Esophagus (tissue), 2 donors: ENCODE measurements around the gene ATP1B2. TPM values are rescaled to one million over a fixed set of nuclear protein-coding genes. Genes with fewer than 3 reads are reported as not detected.
"Not testable (repeated sequence)": the region's sequence is repeated elsewhere in the genome, so short reads cannot be mapped to it uniquely, and the experiment has no call there.

Experiments
- H3K27ac ChIP-seq, 2 donors: one replicate each; pipeline ENCODE4 v1.5.1; 2013; ENCODE audit warnings: low read depth in 2 of 2, mild to moderate bottlenecking in 2 of 2, inconsistent platforms in 1 of 2, low read length in 1 of 2, moderate library complexity in 1 of 2
- H3K27me3 ChIP-seq, 2 donors: one replicate each; pipeline ENCODE4 v1.6.1; 2013; ENCODE audit warnings: low read length in 2 of 2, control low read depth in 1 of 2, mild to moderate bottlenecking in 1 of 2; ENCODE audit not compliant: insufficient read depth in 2 of 2, control insufficient read depth in 1 of 2
- H3K36me3 ChIP-seq, 2 donors: one replicate each; pipeline ENCODE4 v1.6.1; 2013; ENCODE audit warnings: low read length in 1 of 2; ENCODE audit not compliant: control insufficient read depth in 2 of 2, insufficient read depth in 2 of 2
- H3K4me1 ChIP-seq, 2 donors: one replicate each; pipeline ENCODE4 v1.6.1; 2013; ENCODE audit warnings: low read length in 1 of 2; ENCODE audit not compliant: control insufficient read depth in 2 of 2, insufficient read depth in 2 of 2
- H3K4me3 ChIP-seq, 2 donors: one replicate each; pipeline ENCODE4 v1.5.1; 2013; ENCODE audit warnings: low read length in 2 of 2, mild to moderate bottlenecking in 2 of 2, low read depth in 1 of 2, moderate library complexity in 1 of 2
- H3K9me3 ChIP-seq, 2 donors: one replicate each; pipeline ENCODE4 v1.6.1; 2013; ENCODE audit warnings: mild to moderate bottlenecking in 2 of 2, low read depth in 1 of 2, low read length in 1 of 2, moderate library complexity in 1 of 2; ENCODE audit not compliant: control insufficient read depth in 2 of 2, insufficient read depth in 1 of 2
- WGBS, 2 donors: extraction: QIAGEN DNeasy Blood & Tissue Kit; methylation state at CpG; one replicate each; pipeline ENCODE4 v1.1.7; 2013; 5-methylcytosine and 5-hydroxymethylcytosine counted together
- polyA plus RNA-seq, 2 donors: library from polyadenylated mRNA; stranded (reverse); fragments of 200-250 nt; gene quantifications; one replicate each; pipeline ENCODE4 v1.2.3, GENCODE V29; 2013
- donor health status: healthy with polysubstance abuse.
- donor health status: Bipolar disorder and iron deficiency.

The ATP1B2 gene
- polyA plus RNA-seq, 2 donors: 0.24 to 0.51 TPM

DNA sequence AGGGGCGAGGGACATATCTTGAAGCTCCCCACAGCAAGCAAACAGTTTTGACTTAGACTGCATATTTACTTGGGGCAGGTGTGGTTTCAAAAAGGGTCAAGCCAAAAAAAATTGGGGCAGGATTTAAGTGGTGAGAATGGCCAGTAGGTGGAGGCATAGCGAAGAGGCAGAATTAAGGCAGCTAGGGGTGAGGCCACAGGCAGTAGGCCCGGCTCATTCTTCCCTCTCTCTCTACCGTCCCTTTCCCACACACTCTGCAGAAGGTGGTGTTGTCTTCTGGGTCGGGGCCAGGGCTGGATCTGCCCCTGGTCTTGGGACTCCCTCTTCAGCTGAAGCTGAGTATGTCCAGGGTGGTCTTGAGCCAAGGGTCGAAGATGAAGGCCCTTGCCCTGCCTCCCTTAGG lies 18.2 kb upstream of the ATP1B2 start:
- no peaks in the 10 kb centered on the region for H3K36me3 ChIP-seq
- no peaks in the 10 kb centered on the region for H3K9me3 ChIP-seq
- H3K4me3 ChIP-seq: no peak overlapping the region
- no peak overlapping the region for H3K27ac ChIP-seq
- whole genome bisulfite sequencing, 2 donors: 40 to 43% methylated on average over 6 of the region's 6 CpGs
- no peaks in the 10 kb centered on the region for H3K27me3 ChIP-seq
- H3K4me1 ChIP-seq: no peaks in the 10 kb centered on the region

DNA sequence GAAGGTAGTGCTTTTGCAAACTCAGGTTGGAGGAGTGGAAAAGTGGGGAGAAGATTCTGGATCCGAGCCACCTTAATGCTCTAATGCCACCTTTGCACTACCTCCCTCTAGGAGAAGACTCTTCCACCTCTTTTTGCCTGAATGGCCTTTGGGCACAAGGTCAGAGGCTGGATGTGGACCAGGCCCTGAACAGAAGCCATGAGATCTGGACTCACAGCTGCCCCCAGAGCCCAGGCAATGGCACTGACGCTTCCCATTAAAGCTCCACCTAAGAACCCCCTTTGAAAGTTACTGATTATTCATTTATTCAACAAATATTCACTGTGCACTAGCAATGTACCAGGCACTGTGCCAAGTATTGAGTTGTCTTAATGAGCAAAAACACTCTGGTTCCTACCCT lies 17.6 kb upstream of the ATP1B2 start:
- H3K27ac ChIP-seq: no peak overlapping the region
- H3K4me1 ChIP-seq: no peaks in the 10 kb centered on the region
- H3K27me3 ChIP-seq: no peaks in the 10 kb centered on the region
- H3K4me3 ChIP-seq: no peak overlapping the region
- no peaks in the 10 kb centered on the region for H3K36me3 ChIP-seq
- no peaks in the 10 kb centered on the region for H3K9me3 ChIP-seq
- 93 to 94% methylated on average over 2 of the region's 2 CpGs for WGBS, 2 donors

DNA sequence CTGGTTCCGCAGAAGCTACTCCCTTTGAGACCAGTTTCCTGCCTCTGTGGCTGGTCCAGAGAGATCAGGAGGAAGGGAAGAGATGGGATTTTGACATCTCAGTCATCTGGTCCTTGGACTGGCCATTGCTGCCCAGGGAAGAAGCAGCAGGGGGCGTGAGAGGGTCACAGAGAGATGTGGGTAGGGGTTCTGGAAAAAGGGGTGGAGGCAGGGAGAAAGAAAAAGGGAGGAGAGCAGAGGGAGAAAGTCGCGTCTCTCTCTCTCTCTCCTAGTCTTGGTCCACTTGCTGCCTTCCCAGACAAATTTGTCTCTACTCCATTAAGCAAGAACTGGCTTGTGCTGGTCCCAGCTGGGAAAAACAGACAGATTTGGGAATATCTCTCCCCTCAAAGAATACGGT lies 16.3 kb upstream of the ATP1B2 start:
- Histone ChIP-seq H3K27ac (no peak overlapping the region), H3K9me3 (no peaks in the 10 kb centered on the region), H3K4me1 (no peaks in the 10 kb centered on the region), H3K4me3 (no peak overlapping the region), H3K36me3 (no peaks in the 10 kb centered on the region), H3K27me3 (no peaks in the 10 kb centered on the region)
- 28 to 45% methylated on average over 5 of the region's 5 CpGs for WGBS, 2 donors

DNA sequence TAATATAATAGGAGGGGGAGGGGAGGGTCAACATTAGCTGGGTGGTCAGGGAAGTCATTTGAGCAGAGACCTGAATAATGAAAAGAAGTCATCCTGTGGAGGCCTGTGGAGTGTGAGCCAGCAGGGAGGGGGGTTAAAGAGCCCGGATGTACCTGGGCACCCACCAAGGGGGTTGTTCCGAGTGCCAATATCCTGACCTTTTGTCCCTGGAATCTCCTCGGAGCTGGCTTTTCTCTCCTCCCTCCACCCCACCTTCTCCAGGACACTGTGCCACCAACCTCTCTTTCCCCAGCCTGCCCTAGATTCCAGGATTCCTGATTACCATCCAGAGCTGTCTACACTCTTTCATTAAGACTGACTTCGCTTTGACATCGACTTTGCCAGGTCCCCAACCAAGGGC lies 14.6 kb upstream of the ATP1B2 start:
- Histone ChIP-seq H3K4me3 (no peak overlapping the region), H3K9me3 (no peaks in the 10 kb centered on the region), H3K27ac (no peak overlapping the region), H3K4me1 (no peaks in the 10 kb centered on the region), H3K36me3 (no peaks in the 10 kb centered on the region), H3K27me3 (no peaks in the 10 kb centered on the region)
- WGBS, 2 donors: 69 to 75% methylated on average over 4 to 5 of the region's 5 CpGs

DNA sequence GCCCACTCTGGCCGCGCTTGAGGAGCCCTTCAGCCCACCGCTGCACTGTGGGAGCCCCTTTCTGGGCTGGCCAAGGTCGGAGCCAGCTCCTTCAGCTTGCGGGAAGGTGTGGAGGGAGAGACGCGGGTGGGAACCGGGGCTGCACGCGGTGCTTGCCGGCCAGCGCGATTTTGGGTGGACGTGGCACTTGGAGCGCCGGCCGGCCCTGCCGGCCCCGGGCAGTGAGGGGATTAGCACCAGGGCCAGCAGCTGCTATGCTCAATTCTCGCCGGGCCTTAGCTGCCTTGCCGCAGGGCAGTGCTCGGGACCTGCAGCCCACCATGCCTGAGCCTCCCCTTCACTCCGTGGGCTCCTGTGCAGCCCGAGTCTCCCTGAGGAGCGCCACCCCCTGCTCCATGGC lies 9.9 kb upstream of the ATP1B2 start:
- H3K9me3 ChIP-seq: no peaks in the 10 kb centered on the region
- H3K27me3 ChIP-seq: no peaks in the 10 kb centered on the region
- no peak overlapping the region for H3K4me3 ChIP-seq
- no peaks in the 10 kb centered on the region for H3K4me1 ChIP-seq
- WGBS, 2 donors: 94 to 95% methylated on average over 26 of the region's 26 CpGs
- no peaks in the 10 kb centered on the region for H3K36me3 ChIP-seq
- H3K27ac ChIP-seq: no peak overlapping the region

DNA sequence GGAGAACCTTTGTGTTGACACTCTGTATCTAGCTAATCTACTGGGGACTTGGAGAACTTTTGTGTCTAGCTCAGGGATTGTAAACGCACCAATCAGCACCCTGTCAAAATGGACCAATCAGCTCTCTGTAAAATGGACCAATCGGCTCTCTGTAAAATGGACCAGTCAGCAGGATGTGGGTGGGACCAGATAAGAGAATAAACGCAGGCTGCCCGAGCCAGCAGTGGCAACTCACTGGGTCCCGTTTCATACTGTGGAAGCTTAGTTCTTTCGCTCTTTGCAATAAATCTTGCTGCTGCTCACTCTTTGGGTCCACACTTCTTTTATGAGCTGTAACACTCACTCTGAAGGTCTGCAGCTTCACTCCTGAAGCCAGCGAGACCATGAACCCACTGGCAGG lies 9.1 kb upstream of the ATP1B2 start:
- H3K27ac ChIP-seq: not testable (repeated sequence)

DNA sequence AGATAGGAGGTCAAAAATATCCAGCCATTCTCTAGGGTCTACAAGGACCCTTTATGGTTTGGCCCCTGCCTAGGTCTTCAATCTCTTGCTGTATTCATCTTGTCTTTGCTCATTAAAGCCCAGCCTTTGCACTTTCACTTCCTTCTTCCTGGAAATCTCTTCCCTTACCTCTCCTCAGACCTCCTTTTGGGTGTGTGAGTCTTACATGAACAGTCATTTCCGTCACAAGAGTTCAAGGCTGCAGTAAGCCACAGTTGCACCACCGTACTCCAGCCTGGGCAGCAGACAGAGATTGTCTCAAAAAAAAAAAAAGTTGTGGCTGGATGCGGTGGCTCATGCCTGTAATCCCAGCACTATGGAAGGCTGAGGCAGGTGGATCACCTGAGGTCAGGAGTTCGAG lies 6.0 kb upstream of the ATP1B2 start:
- H3K9me3 ChIP-seq: no peaks in the 10 kb centered on the region
- H3K4me3 ChIP-seq: no peak overlapping the region
- H3K4me1 ChIP-seq: no peaks in the 10 kb centered on the region
- WGBS, 2 donors: 85 to 90% methylated on average over 4 of the region's 4 CpGs
- no peaks in the 10 kb centered on the region for H3K36me3 ChIP-seq
- H3K27ac ChIP-seq: no peak overlapping the region
- no peaks in the 10 kb centered on the region for H3K27me3 ChIP-seq

More for the DNA sequence above, 9.1 kb upstream of the ATP1B2 start:
- not testable (repeated sequence) for H3K27me3 ChIP-seq, H3K4me3 ChIP-seq, H3K36me3 ChIP-seq, H3K9me3 ChIP-seq, H3K4me1 ChIP-seq
- 65% methylated on average over 7 of the region's 7 CpGs for WGBS, 2 donors

DNA sequence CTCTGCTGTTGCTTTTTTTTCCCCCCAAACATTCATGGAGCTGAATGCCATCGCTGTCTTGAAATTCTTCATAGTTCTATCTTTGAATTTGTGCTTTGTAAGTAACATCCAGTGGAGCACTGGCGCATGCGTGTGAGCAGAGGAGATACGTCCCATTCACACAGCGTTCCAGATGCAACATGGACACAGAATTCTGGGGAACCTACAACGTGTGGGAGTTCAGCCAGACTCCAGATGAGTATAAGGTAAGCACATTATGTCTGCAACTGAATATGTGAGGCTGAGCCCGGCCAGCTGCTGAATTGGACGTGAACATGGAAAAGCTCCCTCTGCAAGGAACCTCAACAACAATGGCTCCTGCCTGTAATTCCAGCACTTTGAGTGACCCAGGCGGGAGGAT lies 4.3 kb upstream of the ATP1B2 start:
- Histone ChIP-seq H3K9me3 (no peaks in the 10 kb centered on the region), H3K36me3 (no peaks in the 10 kb centered on the region), H3K27ac (no peak overlapping the region), H3K4me1 (peaks cover 0 to 4% of the 10 kb centered on the region in 2 donors), H3K4me3 (no peak overlapping the region), H3K27me3 (peaks cover 0 to 4% of the 10 kb centered on the region in 2 donors)
- 62 to 70% methylated on average over 9 of the region's 9 CpGs for WGBS, 2 donors

DNA sequence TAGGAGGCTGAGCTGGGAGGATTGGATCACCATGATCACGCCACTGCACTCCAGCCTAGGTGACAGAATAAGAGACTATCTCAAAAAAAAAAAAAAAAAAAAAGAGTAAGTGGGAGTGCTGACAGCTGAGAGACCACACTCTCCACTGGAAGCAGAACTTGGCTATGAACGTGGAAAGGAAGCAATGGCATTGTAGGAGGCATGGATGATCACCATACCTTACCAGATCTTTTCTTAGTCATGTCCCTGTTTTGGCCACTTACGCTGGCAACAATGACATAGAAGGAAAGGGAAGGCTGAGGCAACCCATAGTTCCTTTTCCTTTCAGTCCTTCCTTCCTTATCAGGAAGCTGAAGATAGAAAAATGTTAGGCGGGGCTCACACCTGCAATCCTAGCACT lies 3.7 kb upstream of the ATP1B2 start:
- Histone ChIP-seq H3K27me3 (peaks cover 0 to 5% of the 10 kb centered on the region in 2 donors), H3K4me3 (no peak overlapping the region), H3K4me1 (peaks cover 0 to 6% of the 10 kb centered on the region in 2 donors), H3K9me3 (no peaks in the 10 kb centered on the region), H3K36me3 (no peaks in the 10 kb centered on the region), H3K27ac (no peak overlapping the region)
- WGBS, 2 donors: 73 to 78% methylated on average over 4 of the region's 4 CpGs

DNA sequence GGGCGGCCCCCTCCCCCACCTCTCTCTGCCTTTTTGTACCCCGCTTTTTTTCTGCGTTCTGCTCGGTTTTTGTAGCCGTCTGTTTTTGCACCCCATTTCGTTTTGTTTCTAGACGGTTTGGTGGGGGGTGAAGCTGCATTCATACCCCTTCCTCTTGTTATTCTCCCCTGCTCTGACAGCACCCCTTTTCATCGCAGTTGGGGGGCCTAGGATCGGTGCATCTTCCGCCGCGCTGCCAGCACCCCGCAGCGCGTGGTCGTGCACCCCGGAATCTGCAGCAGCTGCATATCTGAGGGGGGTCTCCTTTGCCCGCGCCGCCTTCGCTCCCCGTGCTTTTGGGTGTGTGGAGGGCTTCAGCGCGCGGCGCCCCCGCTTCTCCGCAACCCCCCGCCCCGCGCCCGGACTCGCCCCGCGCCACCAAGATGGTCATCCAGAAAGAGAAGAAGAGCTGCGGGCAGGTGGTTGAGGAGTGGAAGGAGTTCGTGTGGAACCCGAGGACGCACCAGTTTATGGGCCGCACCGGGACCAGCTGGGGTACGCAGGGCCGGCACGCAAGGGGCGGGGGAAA lies 455 bp downstream of the ATP1B2 start:
- Histone ChIP-seq H3K4me3 (peak overlapping the region; percentile 33 to 48), H3K27me3 (peaks cover 0 to 5% of the 10 kb centered on the region in 2 donors), H3K27ac (peak overlapping the region in 1 of 2 donors; percentile 0), H3K4me1 (peaks cover 0 to 6% of the 10 kb centered on the region in 2 donors), H3K36me3 (no peaks in the 10 kb centered on the region), H3K9me3 (no peaks in the 10 kb centered on the region)
- 1% methylated on average over 41 to 45 of the region's 45 CpGs for WGBS, 2 donors
